PC-3 (cell line): Measurements from ENCODE around the gene CDA. TPM values are rescaled to one million over a fixed set of nuclear protein-coding genes. Genes with fewer than 3 reads are reported as not detected.

Experiments used
- ATAC-seq: fragments of 200-7000 bp; cut with Tn5 transposase; 2 replicates; pipeline ENCODE4 v1.9.1; 2020; ENCODE audit warnings: mild to moderate bottlenecking, moderate library complexity
- BruUV-seq: library from RNA; stranded (reverse); fragments of 400-500 nt; replicated peaks from 2 replicates; lab custom pipeline; 2021; lab: Mats Ljungman, UMichigan
- CTCF ChIA-PET: fragments of 300-600 bp; sonication (Branson Sonifier 250); formaldehyde crosslinking; loops from one replicate; lab custom pipeline; 2022; ENCODE audit warnings: antibody characterized with exemption; lab: Charles Lee
- POLR2A ChIA-PET: fragments of 300-600 bp; sonication (Branson Sonifier 250); formaldehyde crosslinking; loops from one replicate; lab custom pipeline; 2022; ENCODE audit warnings: antibody characterized with exemption; ENCODE audit not compliant: unreplicated experiment; lab: Charles Lee
- DNase-seq: peaks from one replicate; pipeline ENCODE4 v3.0.0-alpha.2; 2015
- H2AFZ ChIP-seq: fragments of 300-600 bp; sonication (generic); 2 replicates; pipeline ENCODE4 v1.6.0; 2016; ENCODE audit warnings: antibody characterized with exemption, low read length
- H3F3A ChIP-seq: fragments of 300-600 bp; sonication (generic); one replicate; pipeline ENCODE4 v1.6.0; 2017; ENCODE audit warnings: antibody characterized with exemption, low read length, control low read depth, mild to moderate bottlenecking; ENCODE audit not compliant: unreplicated experiment
- H3K27ac ChIP-seq: fragments of 300-600 bp; sonication (generic); 2 replicates; pipeline ENCODE4 v1.5.1; 2016; ENCODE audit warnings: mild to moderate bottlenecking, low read length
- H3K27me3 ChIP-seq: fragments of 300-600 bp; sonication (generic); 2 replicates; pipeline ENCODE4 v1.6.1; 2016; ENCODE audit warnings: low read length, mixed read lengths
- H3K36me3 ChIP-seq: fragments of 300-600 bp; sonication (generic); 2 replicates; pipeline ENCODE4 v1.6.1; 2016; ENCODE audit warnings: low read depth, mixed run types, low read length, mixed read lengths
- H3K4me1 ChIP-seq: fragments of 300-600 bp; sonication (generic); 2 replicates; pipeline ENCODE4 v1.5.1; 2016; ENCODE audit warnings: low read length; ENCODE audit not compliant: insufficient read depth
- H3K4me2 ChIP-seq: fragments of 300-600 bp; sonication (generic); 2 replicates; pipeline ENCODE4 v1.6.0; 2016; ENCODE audit warnings: low read length
- H3K4me3 ChIP-seq: fragments of 300-600 bp; sonication (generic); 2 replicates; pipeline ENCODE4 v1.5.1; 2016; ENCODE audit warnings: mild to moderate bottlenecking, low read length, mixed read lengths
- H3K79me2 ChIP-seq: fragments of 300-600 bp; sonication (generic); 2 replicates; pipeline ENCODE4 v1.6.1; 2017; ENCODE audit warnings: low read length, mixed read lengths
- H3K9ac ChIP-seq: fragments of 300-600 bp; sonication (generic); 2 replicates; pipeline ENCODE4 v1.6.0; 2016; ENCODE audit warnings: mild to moderate bottlenecking, low read length
- H3K9me2 ChIP-seq: fragments of 300-600 bp; sonication (generic); replicated peaks from 2 replicates; pipeline ENCODE4 v1.6.1; 2016; ENCODE audit warnings: mixed run types, low read length, mixed read lengths
- H3K9me3 ChIP-seq: fragments of 300-600 bp; sonication (generic); 2 replicates; pipeline ENCODE4 v1.6.1; 2016; ENCODE audit warnings: low read length, mixed read lengths
- H4K20me1 ChIP-seq: fragments of 300-600 bp; sonication (generic); 2 replicates; pipeline ENCODE4 v1.6.1; 2016; ENCODE audit warnings: low read length, mixed read lengths
- CTCF ChIP-seq: fragments of 300-600 bp; sonication (generic); conservative IDR thresholded peaks from 2 replicates; pipeline ENCODE4 v1.5.1; 2017; ENCODE audit warnings: antibody characterized with exemption, low read depth, mild to moderate bottlenecking, low read length
- EZH2 ChIP-seq: fragments of 300-600 bp; sonication (generic); IDR thresholded peaks from one replicate; pipeline ENCODE4 v1.6.1; 2017; ENCODE audit warnings: antibody characterized with exemption, mild to moderate bottlenecking, low read length; ENCODE audit not compliant: unreplicated experiment
- EZH2phosphoT487 ChIP-seq: fragments of 300-600 bp; sonication (generic); IDR thresholded peaks from 2 replicates; pipeline ENCODE4 v1.6.1; 2018; ENCODE audit warnings: mild to moderate bottlenecking, antibody characterized with exemption, low read length, borderline replicate concordance
- intact Hi-C: fragments of 100-400 bp; cut with micrococcal nuclease; formaldehyde crosslinking; loops from 2 replicates; pipeline ENCODE4 v1.9.0; 2023
- total RNA-seq: library from RNA; depleted of rRNA; stranded (reverse); fragments of >200 nt; gene quantifications from 2 replicates; pipeline ENCODE4 v1.2.3, GENCODE V29; 2014

Gene CDA
- total RNA-seq, 1 experiment from 2014 or later: 36.3 TPM

DNA sequence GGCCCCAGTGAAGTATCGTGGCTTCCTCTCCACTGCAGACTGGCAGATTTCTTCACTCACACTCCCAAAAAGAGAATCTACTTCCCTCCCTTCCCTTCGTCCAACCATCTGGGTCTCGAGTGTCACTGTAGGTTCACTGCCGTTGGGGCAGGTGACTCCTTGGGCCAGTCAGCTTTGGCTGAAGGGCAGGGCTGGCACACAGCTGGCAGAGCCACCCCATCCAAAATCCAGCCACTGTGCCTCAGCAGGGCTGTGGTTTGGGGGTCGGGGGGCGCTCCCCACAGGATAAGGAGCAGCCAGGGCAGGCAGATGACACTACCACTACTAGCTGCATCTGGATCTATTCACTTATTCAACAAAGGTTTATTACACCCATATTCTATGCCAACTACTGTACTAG is 54.2 kb downstream of the CDA start:
- no peaks in the 10 kb centered on the region for H3K79me2 ChIP-seq
- TF ChIP-seq CTCF (no peak), EZH2 (no peak), EZH2phosphoT487 (no peak)
- H3K9ac ChIP-seq: no peak overlapping the region
- H3K4me3 ChIP-seq: no peak overlapping the region
- H3K4me1 ChIP-seq: no peaks in the 10 kb centered on the region
- no peaks in the 10 kb centered on the region for H3K9me2 ChIP-seq
- H3F3A ChIP-seq: no peaks in the 10 kb centered on the region
- H3K27me3 ChIP-seq: no peaks in the 10 kb centered on the region
- intact Hi-C loops: no loop called here
- ATAC-seq (no peak), DNase-seq (no peak)
- no peaks in the 10 kb centered on the region for H3K9me3 ChIP-seq
- no TSS peak for BruUV-seq
- H3K27ac ChIP-seq: no peak overlapping the region
- no peaks in the 10 kb centered on the region for H4K20me1 ChIP-seq
- ChIA-PET POLR2A (no interaction called here), CTCF (no interaction called here)
- peaks cover 21% of the 10 kb centered on the region for H3K36me3 ChIP-seq
- H2AFZ ChIP-seq: no peak overlapping the region
- H3K4me2 ChIP-seq: no peak overlapping the region

DNA sequence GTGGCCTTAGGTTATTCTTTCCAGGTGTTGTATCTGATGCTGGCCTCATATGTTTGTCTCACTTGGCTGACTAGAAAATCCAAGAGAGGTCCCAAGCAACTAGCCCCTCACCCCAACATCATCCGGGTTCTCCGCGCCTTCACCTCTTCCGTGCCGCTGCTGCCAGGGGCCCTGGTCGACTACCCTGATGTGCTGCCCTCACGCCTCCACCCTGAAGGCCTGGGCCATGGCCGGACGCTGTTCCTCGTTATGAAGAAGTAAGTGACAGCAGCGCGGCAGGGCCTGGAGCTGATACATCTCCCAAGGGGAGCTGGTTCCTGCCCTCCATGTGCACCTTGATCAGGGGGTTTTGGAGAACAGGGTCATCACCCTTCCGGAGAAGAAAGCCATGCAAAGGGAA is 55.5 kb downstream of the CDA start:
- intact Hi-C loops: no loop called here
- Histone ChIP-seq H3K27me3 (no peaks in the 10 kb centered on the region), H3K9me3 (no peaks in the 10 kb centered on the region), H3K36me3 (peaks cover 29% of the 10 kb centered on the region), H3K9me2 (no peaks in the 10 kb centered on the region), H3K27ac (no peak overlapping the region), H4K20me1 (no peaks in the 10 kb centered on the region), H3K79me2 (no peaks in the 10 kb centered on the region), H3K9ac (no peak overlapping the region), H3K4me1 (no peaks in the 10 kb centered on the region), H3F3A (no peaks in the 10 kb centered on the region), H2AFZ (no peak overlapping the region), H3K4me2 (no peak overlapping the region), H3K4me3 (no peak overlapping the region)
- TF ChIP-seq CTCF (no peak), EZH2 (no peak), EZH2phosphoT487 (no peak)
- ChIA-PET CTCF (no interaction called here), POLR2A (no interaction called here)
- DNase-seq: no peak
- ATAC-seq: no peak
- BruUV-seq: no TSS peak

GRCh38 chr1:20645414-20645813 is 56.5 kb downstream of the CDA start:
- CTCF ChIA-PET: no interaction called here
- Histone ChIP-seq H3K79me2 (no peaks in the 10 kb centered on the region), H3K9me2 (no peaks in the 10 kb centered on the region), H3K9me3 (no peaks in the 10 kb centered on the region), H3K27ac (no peak overlapping the region), H3K9ac (no peak overlapping the region), H3K27me3 (no peaks in the 10 kb centered on the region), H3K4me1 (no peaks in the 10 kb centered on the region), H3K36me3 (peaks cover 26% of the 10 kb centered on the region), H4K20me1 (no peaks in the 10 kb centered on the region), H3F3A (no peaks in the 10 kb centered on the region), H2AFZ (no peak overlapping the region), H3K4me2 (no peak overlapping the region), H3K4me3 (no peak overlapping the region)
- POLR2A ChIA-PET: no interaction called here
- ATAC-seq (no peak), DNase-seq (no peak)
- BruUV-seq: no TSS peak
- TF ChIP-seq CTCF (no peak), EZH2phosphoT487 (no peak), EZH2 (no peak)
- intact Hi-C loops: no loop called here
